T-helper 1 cell (primary cell): Measurements from ENCODE around the gene DNAJC5.
"Not testable (repeated sequence)": the region's sequence is repeated elsewhere in the genome, so short reads cannot be mapped to it uniquely, and the experiment has no call there.

Source experiments
- DNase-seq, 5 donors: peaks; one replicate each; pipeline ENCODE4 v3.0.0-alpha.2; 2012 to 2020

The DNAJC5 gene

GRCh38 chr20:63957004-63957689 is 62.2 kb downstream of the DNAJC5 start:
- DNase-seq, result peak in 4 of 5 donors; percentile 32 to 69 (median 53)

- no peak for DNase-seq
These were observed 62.9 kb downstream of the DNAJC5 start for GRCh38 chr20:63957690-63958441.

- DNase-seq, result no peak
These were observed 63.5 kb downstream of the DNAJC5 start for GRCh38 chr20:63958471-63958870.

- no peak for DNase-seq
These were observed 64.2 kb downstream of the DNAJC5 start for GRCh38 chr20:63958964-63959698.

GRCh38 chr20:63959699-63960075 is 64.8 kb downstream of the DNAJC5 start:
- no peak for DNase-seq

- not testable (repeated sequence) for DNase-seq
These were observed 66.0 kb downstream of the DNAJC5 start for GRCh38 chr20:63960654-63961621.

- no peak for DNase-seq
These were observed 66.9 kb downstream of the DNAJC5 start for GRCh38 chr20:63961664-63962425.

GRCh38 chr20:63962426-63963347 is 67.8 kb downstream of the DNAJC5 start:
- no peak for DNase-seq

- no peak for DNase-seq
These were observed 68.4 kb downstream of the DNAJC5 start for GRCh38 chr20:63963348-63963741.

- DNase-seq, result peak in 1 of 5 donors; percentile 1
These were observed 68.9 kb downstream of the DNAJC5 start for GRCh38 chr20:63963784-63964301.

GRCh38 chr20:63964412-63964811 is 69.5 kb downstream of the DNAJC5 start:
- peak in 1 of 5 donors; percentile 4 for DNase-seq

GRCh38 chr20:63966172-63966943 is 71.4 kb downstream of the DNAJC5 start:
- peak in 1 of 5 donors; percentile 1 for DNase-seq

- DNase-seq, result no peak
These were observed 72.0 kb downstream of the DNAJC5 start for GRCh38 chr20:63966944-63967322.

GRCh38 chr20:63967330-63968135 is 72.6 kb downstream of the DNAJC5 start:
- no peak for DNase-seq

GRCh38 chr20:63968136-63968927 is 73.4 kb downstream of the DNAJC5 start:
- no peak for DNase-seq

- peak in 3 of 5 donors; percentile 9 to 43 (median 31) for DNase-seq
These were observed 74.2 kb downstream of the DNAJC5 start for GRCh38 chr20:63968928-63969760.
